ENCODE measurements around the gene PHLDB1. TPM values are rescaled to one million over a fixed set of nuclear protein-coding genes. Genes with fewer than 3 reads are reported as not detected.

The PHLDB1 gene
- total and polyA plus RNA-seq, 2 donors (not counting 3 experiments of a cell fraction or from before 2014, with no cell fraction given), result 99.7 to 183 TPM

DNA sequence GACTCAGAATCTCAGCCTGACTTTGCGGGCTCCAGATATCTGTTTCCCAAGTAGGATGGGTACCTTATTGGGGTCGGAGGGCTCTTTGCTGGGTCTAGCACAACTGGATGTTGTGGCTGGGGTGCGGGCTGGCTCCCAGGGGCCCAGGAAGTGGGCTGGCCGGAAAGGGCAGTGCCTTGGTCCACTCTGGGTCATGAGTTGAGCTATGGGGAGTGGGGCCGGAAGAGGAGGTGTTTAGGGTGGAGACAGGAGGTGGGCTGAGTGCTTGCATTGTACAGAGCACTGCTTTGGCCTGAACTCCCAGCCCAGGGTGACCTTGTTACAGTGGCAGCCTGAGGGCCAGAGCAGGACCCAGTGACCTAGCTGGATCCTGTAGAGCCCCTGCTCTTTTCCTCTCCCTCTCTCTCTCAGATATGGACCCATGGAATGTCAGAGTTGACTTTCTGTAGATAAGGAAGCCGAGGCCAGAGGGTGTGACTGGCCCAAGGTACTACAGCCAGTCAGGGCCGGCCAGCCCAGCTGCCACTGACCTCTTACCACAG is 13.2 kb downstream of the PHLDB1 start:
- no peaks in the 10 kb centered on the region for H3K9me3 ChIP-seq (replicated peaks; ENCODE audit: control insufficient read depth, insufficient read depth, low read length)
- peaks cover 8 to 15% of the 10 kb centered on the region in 2 experiments for H3K36me3 ChIP-seq (ENCODE audit: control insufficient read depth in 2 of 2, extremely low read depth in 1 of 2, insufficient read depth in 2 of 2, low read length in 2 of 2)
- H3K27ac ChIP-seq (ENCODE audit: insufficient read depth, low read depth, low read length), result peak overlapping the region; percentile 96
- peaks cover 68% of the 10 kb centered on the region for H3K4me1 ChIP-seq (ENCODE audit: control insufficient read depth, extremely low read depth, insufficient read depth, low read length)
- H3K27me3 ChIP-seq (ENCODE audit: control insufficient read depth in 2 of 2, insufficient read depth in 2 of 2, low read length in 2 of 2), result no peaks in the 10 kb centered on the region
- TF ChIP-seq, protein P1, sequence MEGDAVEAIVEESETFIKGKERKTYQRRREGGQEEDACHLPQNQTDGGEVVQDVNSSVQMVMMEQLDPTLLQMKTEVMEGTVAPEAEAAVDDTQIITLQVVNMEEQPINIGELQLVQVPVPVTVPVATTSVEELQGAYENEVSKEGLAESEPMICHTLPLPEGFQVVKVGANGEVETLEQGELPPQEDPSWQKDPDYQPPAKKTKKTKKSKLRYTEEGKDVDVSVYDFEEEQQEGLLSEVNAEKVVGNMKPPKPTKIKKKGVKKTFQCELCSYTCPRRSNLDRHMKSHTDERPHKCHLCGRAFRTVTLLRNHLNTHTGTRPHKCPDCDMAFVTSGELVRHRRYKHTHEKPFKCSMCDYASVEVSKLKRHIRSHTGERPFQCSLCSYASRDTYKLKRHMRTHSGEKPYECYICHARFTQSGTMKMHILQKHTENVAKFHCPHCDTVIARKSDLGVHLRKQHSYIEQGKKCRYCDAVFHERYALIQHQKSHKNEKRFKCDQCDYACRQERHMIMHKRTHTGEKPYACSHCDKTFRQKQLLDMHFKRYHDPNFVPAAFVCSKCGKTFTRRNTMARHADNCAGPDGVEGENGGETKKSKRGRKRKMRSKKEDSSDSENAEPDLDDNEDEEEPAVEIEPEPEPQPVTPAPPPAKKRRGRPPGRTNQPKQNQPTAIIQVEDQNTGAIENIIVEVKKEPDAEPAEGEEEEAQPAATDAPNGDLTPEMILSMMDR (IDR thresholded peaks at IDR 0.05; ENCODE audit: extremely low read depth in 1 of 2, insufficient read depth in 1 of 2, low read depth in 1 of 2, low read length in 2 of 2), result no peak
- TF ChIP-seq MYC (IDR thresholded peaks at IDR 0.05; ENCODE audit: low read depth, low read length) (no peak), JUN (IDR thresholded peaks at IDR 0.05; ENCODE audit: borderline replicate concordance, insufficient read depth, insufficient read length, low read depth) (no peak), GATA2 (IDR thresholded peaks at IDR 0.05; ENCODE audit: insufficient read depth, insufficient read length, low read depth, low read length) (peak; percentile 27), POLR2A (IDR thresholded peaks at IDR 0.05; ENCODE audit: low read depth, low read length) (peak; percentile 76), EZH2 (IDR thresholded peaks at IDR 0.05; ENCODE audit: borderline replicate concordance, low read depth, low read length, severe bottlenecking) (no peak), POLR2AphosphoS5 (IDR thresholded peaks at IDR 0.05; ENCODE audit: insufficient read depth, low read depth, low read length) (peak; percentile 64), FOS (IDR thresholded peaks at IDR 0.05; ENCODE audit: borderline replicate concordance, insufficient read depth, low read length) (no peak)
- TF ChIP-seq, protein P2, sequence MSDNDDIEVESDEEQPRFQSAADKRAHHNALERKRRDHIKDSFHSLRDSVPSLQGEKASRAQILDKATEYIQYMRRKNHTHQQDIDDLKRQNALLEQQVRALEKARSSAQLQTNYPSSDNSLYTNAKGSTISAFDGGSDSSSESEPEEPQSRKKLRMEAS (IDR thresholded peaks at IDR 0.05; ENCODE audit: insufficient read depth, insufficient read length), result no peak
- H3K9me1 ChIP-seq (replicated peaks; ENCODE audit: control insufficient read depth, extremely low read depth, insufficient read depth, low read length), result no peaks in the 10 kb centered on the region
- no peak for DNase-seq (ENCODE audit: low read depth, low spot score)
- H3K9ac ChIP-seq (replicated peaks; ENCODE audit: extremely low read depth, insufficient read depth, low read length), result peak overlapping the region; percentile 78
- peak overlapping the region; percentile 41 for H3K4me2 ChIP-seq (ENCODE audit: insufficient read depth, low read length)
- intact Hi-C loops (cut with micrococcal nuclease), result loop anchor here (1.0 to 2.0 kb wide), 2 partner anchors 8 to 14 kb away; partner anchors contain the start of gene PHLDB1
- POLR2A ChIA-PET, result interaction anchor here (0.6 to 3.9 kb wide), 5 partner anchors 8 to 718 kb away, joined by 3 to 29 read pairs (median 11); partner anchors contain the start of gene PHLDB1
- dilution Hi-C loops (cut with MboI; ENCODE audit: extremely low pct_ligation_motif_present, low sequenced_read_pairs), result no loop called here
- BruUV-seq (replicated peaks), result TSS peak; percentile 1
- no peak overlapping the region for H2AFZ ChIP-seq (ENCODE audit: low read depth, low read length)
- peak overlapping the region in 1 of 3 experiments; percentile 70 for H3K4me3 ChIP-seq (replicated peaks in 1 of 3; ENCODE audit: insufficient read depth in 1 of 3, low read depth in 1 of 3, low read length in 3 of 3)
- peak; percentile 18 for FAIRE-seq
- peaks cover 41% of the 10 kb centered on the region for H3K79me2 ChIP-seq (ENCODE audit: control insufficient read depth, insufficient read depth, low read length)
- no peaks in the 10 kb centered on the region for H4K20me1 ChIP-seq (replicated peaks; ENCODE audit: control insufficient read depth, extremely low read depth, insufficient read depth, low read length)
- CTCF ChIA-PET, result interaction anchor here (0.8 to 8.3 kb wide), 6 partner anchors 11 to 39 kb away, joined by 3 to 138 read pairs (median 9); partner anchors contain the start of gene PHLDB1
